GM12874 (cell line): ENCODE results near the gene ADPRS.

Experiments used
- TF ChIP-seq, protein P1 (sequence below): IDR thresholded peaks from 2 replicates; pipeline ENCODE4 v1.5.1; 2011; ENCODE audit warnings: low read depth, mild to moderate bottlenecking, control low read depth, low read length, moderate library complexity; ENCODE audit not compliant: insufficient read depth

ADPRS gene

DNA sequence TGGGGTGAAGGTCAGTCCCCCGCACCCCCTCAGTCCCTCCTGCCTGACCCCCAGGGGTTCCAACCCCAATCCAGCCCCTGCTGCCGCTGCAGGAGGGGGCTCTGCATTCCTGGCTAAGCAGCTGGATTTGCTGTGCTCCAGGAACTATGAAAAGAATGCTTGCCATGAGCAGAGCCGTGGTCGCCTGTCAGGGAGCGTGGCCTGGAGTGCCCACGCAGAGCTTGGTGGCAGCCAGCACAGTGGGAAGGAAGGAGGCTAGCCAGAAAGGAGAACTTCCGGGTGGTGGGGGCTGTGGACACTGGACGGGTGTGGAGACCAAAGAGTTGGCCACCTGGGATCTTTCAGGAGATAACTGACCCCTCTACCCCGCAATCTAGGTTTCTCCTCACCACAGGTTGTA lies 30.8 kb downstream of the ADPRS start:
- TF ChIP-seq, protein P1, sequence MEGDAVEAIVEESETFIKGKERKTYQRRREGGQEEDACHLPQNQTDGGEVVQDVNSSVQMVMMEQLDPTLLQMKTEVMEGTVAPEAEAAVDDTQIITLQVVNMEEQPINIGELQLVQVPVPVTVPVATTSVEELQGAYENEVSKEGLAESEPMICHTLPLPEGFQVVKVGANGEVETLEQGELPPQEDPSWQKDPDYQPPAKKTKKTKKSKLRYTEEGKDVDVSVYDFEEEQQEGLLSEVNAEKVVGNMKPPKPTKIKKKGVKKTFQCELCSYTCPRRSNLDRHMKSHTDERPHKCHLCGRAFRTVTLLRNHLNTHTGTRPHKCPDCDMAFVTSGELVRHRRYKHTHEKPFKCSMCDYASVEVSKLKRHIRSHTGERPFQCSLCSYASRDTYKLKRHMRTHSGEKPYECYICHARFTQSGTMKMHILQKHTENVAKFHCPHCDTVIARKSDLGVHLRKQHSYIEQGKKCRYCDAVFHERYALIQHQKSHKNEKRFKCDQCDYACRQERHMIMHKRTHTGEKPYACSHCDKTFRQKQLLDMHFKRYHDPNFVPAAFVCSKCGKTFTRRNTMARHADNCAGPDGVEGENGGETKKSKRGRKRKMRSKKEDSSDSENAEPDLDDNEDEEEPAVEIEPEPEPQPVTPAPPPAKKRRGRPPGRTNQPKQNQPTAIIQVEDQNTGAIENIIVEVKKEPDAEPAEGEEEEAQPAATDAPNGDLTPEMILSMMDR: no peak

DNA sequence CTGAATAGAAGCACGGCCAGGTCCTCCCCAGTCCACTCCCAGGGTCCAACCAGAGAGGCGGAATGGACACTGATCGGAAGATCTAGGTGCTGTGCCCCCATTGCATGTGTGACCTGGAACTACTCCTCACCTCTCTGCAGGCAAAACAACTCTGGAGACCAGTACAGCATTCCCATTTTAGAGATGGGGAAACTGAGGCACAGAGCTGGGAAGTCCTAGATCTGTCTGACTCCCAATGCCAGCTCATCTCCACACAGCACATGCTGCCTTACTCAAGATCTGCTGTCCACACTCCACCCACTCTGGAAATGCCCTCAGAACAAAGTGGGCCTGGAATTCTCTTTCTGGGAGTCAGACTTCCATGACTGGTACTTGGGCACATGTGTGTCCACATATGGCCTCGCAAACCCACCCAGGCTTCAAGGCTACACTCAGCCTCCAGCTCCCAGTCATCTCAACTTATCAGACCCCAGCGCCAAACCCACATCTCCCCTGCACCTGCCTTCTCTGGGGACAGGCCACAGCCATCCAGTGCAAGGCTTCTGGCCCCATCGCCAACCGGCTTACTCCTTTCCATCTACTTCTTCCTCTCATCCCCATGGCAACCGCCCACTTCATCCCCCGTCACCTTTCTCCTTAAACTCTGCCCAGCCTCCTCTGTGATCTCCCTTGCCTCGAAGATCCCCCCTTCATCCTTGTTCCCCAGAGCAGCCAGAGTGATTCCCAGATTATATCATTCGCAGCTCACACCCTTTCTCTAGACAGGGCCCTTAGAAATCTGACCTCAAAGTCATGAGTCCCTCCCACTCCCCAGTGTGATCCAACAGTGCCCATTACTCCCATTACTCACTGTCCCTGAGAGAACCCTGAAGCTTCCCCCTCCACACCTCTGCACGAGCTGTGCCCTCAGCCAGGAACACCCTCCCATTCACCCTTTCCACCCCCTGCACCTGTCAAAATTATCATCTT lies 33.7 kb downstream of the ADPRS start:
- TF ChIP-seq, protein P1: no peak

DNA sequence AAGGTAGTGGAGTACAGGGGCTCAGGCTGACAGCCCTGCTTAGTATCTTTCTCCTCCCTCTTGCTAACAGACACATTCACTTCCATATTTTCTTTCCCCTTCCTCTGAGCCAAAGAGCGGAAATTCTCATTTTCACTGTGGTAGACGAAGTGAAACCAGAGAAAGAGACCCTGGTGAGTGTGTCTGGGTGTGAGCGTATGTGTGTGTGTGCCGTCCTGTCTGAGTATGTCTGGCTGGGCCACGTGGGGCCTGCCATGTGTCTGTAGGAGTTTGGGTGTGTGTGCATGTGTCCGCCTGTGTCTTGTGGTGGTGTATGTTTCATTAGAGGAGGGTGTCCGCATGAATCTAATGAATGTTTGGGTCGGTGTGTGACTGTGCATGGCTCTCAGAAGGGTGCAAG lies 34.7 kb downstream of the ADPRS start:
- TF ChIP-seq, protein P1: no peak

DNA sequence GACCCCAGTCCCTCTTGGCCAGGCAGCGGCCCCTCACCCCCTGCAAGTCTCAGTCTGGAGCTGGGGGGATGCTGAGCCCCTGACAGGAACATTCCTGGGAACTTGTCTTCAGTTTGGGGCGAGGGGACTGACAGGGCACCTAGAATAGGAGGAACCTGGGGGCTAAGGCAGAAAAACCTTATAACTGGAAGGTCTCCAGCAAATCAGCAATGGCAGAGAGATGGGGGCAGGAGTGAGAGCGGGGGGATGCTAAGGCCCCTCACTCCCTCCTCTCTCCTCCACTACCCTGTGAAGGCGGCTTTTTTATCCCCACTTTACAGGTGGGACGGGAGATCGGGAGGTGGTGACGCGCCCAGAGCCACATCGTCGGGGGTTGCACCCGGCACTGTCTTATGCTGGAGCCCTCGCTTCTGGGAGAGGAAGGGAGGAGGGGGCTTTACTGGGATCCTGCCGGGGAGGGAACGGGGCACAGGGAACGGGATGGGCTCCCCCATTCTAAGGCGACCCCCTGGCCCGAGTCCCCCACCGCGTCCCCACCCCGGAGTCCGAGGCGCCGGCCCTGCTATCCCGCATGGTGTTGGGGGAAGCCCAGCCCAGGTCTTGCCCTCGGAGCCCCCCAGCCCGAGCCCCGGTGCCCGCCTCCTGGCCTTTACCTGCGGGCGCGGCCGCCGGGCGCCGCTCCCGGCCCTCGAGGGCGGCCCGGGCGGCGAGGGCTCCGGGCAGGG lies 35.9 kb downstream of the ADPRS start:
- TF ChIP-seq, protein P1: no peak

DNA sequence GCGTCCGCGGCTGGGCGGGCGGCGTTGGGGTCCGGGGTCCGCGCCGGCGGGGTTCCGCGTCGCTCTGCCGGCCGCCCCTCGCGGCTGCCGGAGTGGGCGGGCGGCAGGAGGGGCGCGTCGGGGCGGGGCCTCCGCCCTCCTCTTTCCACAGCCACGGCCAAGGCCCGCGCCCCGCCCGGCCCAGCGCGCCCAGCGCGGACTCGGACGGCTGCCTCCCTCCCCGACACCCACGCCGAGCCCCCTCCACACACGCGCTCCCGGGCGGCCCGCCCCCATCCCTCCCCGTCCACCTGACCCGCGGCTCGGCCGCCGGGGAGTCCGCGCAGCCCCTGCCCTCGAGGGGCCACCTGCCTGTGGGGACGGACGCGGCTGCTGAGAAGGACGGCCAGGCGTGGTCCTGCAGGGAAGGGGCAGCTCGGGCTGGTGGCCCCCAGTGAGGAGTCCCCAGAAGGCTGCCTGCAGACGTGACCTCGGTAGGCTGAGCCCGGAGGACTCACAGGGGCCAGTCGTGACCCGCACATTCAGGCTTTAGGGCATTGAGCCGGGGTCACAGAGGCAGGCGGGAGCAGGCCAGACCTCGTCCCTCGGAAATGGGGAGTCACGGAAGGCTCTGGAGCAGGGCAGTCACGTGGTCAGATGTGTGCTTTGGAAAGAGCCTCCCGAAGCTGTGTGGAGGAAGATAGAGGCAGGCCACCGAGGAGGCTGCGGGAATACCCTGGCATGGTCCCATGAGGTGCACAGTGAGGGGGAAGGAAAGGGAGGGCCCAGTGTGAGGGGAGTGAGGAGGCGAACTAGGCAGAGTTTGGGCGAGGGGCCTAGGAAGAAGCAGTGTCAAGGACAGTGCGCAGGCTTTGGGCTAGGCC lies 36.7 kb downstream of the ADPRS start, which contains the start of gene COL8A2:
Gene COL8A2 (minus strand): TSS at position 94 of the 863 bp plus-strand sequence. CDS start 24,980 bp downstream, outside the sequence.
- TF ChIP-seq, protein P1: no peak

DNA sequence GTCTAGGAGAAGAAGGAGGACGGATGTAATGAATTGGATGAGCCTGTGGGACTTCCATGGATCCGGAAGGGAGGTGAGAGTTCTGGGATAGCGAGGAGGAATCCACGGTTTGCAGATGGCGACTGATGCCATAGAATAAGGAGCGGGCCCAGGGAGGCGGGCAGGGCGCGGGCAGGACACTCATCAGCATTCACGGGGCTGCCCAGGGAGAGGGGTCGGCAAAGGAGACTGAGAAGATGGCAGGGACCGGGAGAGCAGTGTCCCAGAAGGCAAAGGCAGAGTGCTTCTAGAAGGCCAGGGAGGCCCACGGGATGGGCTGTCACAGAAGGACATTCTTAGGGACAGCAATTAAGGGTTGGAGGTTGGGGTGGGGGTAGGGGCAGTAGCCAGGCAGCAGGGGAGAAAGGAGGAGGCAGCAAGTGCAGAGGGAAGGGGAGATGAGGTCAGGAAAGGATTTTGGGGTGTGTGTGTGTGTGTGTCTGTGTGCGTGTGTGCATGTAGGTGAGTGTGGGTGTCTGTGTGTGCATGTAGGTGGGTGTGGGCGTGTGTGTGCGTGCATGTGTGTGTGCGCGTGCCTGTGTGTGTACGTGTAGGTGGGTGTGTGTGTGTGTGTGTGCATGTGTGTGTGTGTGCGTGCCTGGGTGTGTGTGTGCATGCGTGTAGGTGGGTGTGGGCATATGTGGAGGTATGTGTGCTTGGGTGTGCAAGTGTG lies 37.5 kb downstream of the ADPRS start:
- TF ChIP-seq, protein P1: no peak
